ENCODE measurements around the gene TRAF3IP1. TPM values are rescaled to one million over a fixed set of nuclear protein-coding genes. Genes with fewer than 3 reads are reported as not detected.

The TRAF3IP1 gene
- total RNA-seq, 1 donor from 2014 or later = 19.3 TPM

GRCh38 chr2:238389988-238390589, 69.8 kb downstream of the TRAF3IP1 start:
- no peak overlapping the region for H3K27ac Mint-ChIP-seq (ENCODE audit: unreplicated experiment)
- H3K27me3 Mint-ChIP-seq (ENCODE audit: low read depth) = no peaks in the 10 kb centered on the region
- TF ChIP-seq CTCF (conservative IDR thresholded peaks at IDR 0.05) = no peak
- H3K4me1 Mint-ChIP-seq = peaks cover 4% of the 10 kb centered on the region
- H3K4me3 Mint-ChIP-seq = no peak overlapping the region
- H3K9me3 Mint-ChIP-seq = no peaks in the 10 kb centered on the region
- DNase-seq (ENCODE audit: low read depth, low spot score) = no peak
- H3K36me3 Mint-ChIP-seq (ENCODE audit: low read depth) = no peaks in the 10 kb centered on the region

GRCh38 chr2:238391042-238391689, 70.8 kb downstream of the TRAF3IP1 start:
- Mint-ChIP-seq H3K27me3 (ENCODE audit: low read depth) (no peaks in the 10 kb centered on the region), H3K4me1 (peaks cover 4% of the 10 kb centered on the region), H3K4me3 (no peak overlapping the region), H3K27ac (ENCODE audit: unreplicated experiment) (no peak overlapping the region), H3K9me3 (no peaks in the 10 kb centered on the region), H3K36me3 (ENCODE audit: low read depth) (no peaks in the 10 kb centered on the region)
- DNase-seq (ENCODE audit: low read depth, low spot score) = no peak
- no peak for TF ChIP-seq CTCF (conservative IDR thresholded peaks at IDR 0.05)

- no peak for TF ChIP-seq CTCF (conservative IDR thresholded peaks at IDR 0.05)
- H3K27me3 Mint-ChIP-seq (ENCODE audit: low read depth) = no peaks in the 10 kb centered on the region
- DNase-seq (ENCODE audit: low read depth, low spot score) = no peak
- no peak overlapping the region for H3K4me3 Mint-ChIP-seq
- H3K36me3 Mint-ChIP-seq (ENCODE audit: low read depth) = peaks cover 3% of the 10 kb centered on the region
- H3K9me3 Mint-ChIP-seq = no peaks in the 10 kb centered on the region
- peak overlapping the region; percentile 12 for H3K27ac Mint-ChIP-seq (ENCODE audit: unreplicated experiment)
- H3K4me1 Mint-ChIP-seq = peaks cover 15% of the 10 kb centered on the region
Measured at GRCh38 chr2:238396663-238397062, 76.3 kb downstream of the TRAF3IP1 start.

GRCh38 chr2:238397356-238397755, 77.0 kb downstream of the TRAF3IP1 start:
- no peaks in the 10 kb centered on the region for H3K27me3 Mint-ChIP-seq (ENCODE audit: low read depth)
- peaks cover 15% of the 10 kb centered on the region for H3K4me1 Mint-ChIP-seq
- TF ChIP-seq CTCF (conservative IDR thresholded peaks at IDR 0.05) = no peak
- DNase-seq (ENCODE audit: low read depth, low spot score) = no peak
- H3K9me3 Mint-ChIP-seq = no peaks in the 10 kb centered on the region
- no peak overlapping the region for H3K4me3 Mint-ChIP-seq
- peaks cover 5% of the 10 kb centered on the region for H3K36me3 Mint-ChIP-seq (ENCODE audit: low read depth)
- no peak overlapping the region for H3K27ac Mint-ChIP-seq (ENCODE audit: unreplicated experiment)

GRCh38 chr2:238398577-238398976, 78.3 kb downstream of the TRAF3IP1 start:
- no peak overlapping the region for H3K27ac Mint-ChIP-seq (ENCODE audit: unreplicated experiment)
- no peak for TF ChIP-seq CTCF (conservative IDR thresholded peaks at IDR 0.05)
- no peak for DNase-seq (ENCODE audit: low read depth, low spot score)
- H3K27me3 Mint-ChIP-seq (ENCODE audit: low read depth) = no peaks in the 10 kb centered on the region
- peaks cover 5% of the 10 kb centered on the region for H3K36me3 Mint-ChIP-seq (ENCODE audit: low read depth)
- H3K4me1 Mint-ChIP-seq = peaks cover 15% of the 10 kb centered on the region
- no peak overlapping the region for H3K4me3 Mint-ChIP-seq
- no peaks in the 10 kb centered on the region for H3K9me3 Mint-ChIP-seq
